IPS DF 4.7 (cell line): ENCODE data around the gene VWC2.

Experiments
- DNase-seq: peaks from one replicate; pipeline ENCODE4 v3.0.0-alpha.2; 2013; ENCODE audit warnings: low spot score; ENCODE audit errors: extremely low read depth

VWC2 gene

GRCh38 chr7:49773218-49773935 is at the start of gene VWC2:
Gene VWC2, plus strand, starts transcription at chr7:49773638. Its CDS starts 1,798 bp downstream, at chr7:49775436.
- DNase-seq = no peak

GRCh38 chr7:49724071-49724470 is 49.4 kb upstream of the VWC2 start:
- DNase-seq = no peak

GRCh38 chr7:49731836-49732235 is 41.6 kb upstream of the VWC2 start:
- no peak for DNase-seq

GRCh38 chr7:49762666-49763065 is 10.8 kb upstream of the VWC2 start:
- no peak for DNase-seq

GRCh38 chr7:49763791-49764190 is 9.6 kb upstream of the VWC2 start:
- no peak for DNase-seq

- DNase-seq = no peak
Observed at GRCh38 chr7:49766966-49767365, 6.5 kb upstream of the VWC2 start.

- DNase-seq = no peak
Observed at GRCh38 chr7:49767719-49768118, 5.7 kb upstream of the VWC2 start.

- DNase-seq = no peak
Observed at GRCh38 chr7:49768254-49768653, 5.2 kb upstream of the VWC2 start.

GRCh38 chr7:49768835-49769234 is 4.6 kb upstream of the VWC2 start:
- no peak for DNase-seq

- no peak for DNase-seq
Observed at GRCh38 chr7:49769285-49769857, 4.1 kb upstream of the VWC2 start.

GRCh38 chr7:49770838-49771237 is 2.6 kb upstream of the VWC2 start:
- DNase-seq = no peak

GRCh38 chr7:49771427-49772176 is 1.8 kb upstream of the VWC2 start:
- no peak for DNase-seq

- no peak for DNase-seq
Observed at GRCh38 chr7:49772916-49773217, 571 bp upstream of the VWC2 start.

GRCh38 chr7:49773936-49774458 is 559 bp downstream of the VWC2 start:
- DNase-seq = no peak

- no peak for DNase-seq
Observed at GRCh38 chr7:49774459-49775064, 1.1 kb downstream of the VWC2 start.

GRCh38 chr7:49775065-49775948 is 1.9 kb downstream of the VWC2 start:
- no peak for DNase-seq

GRCh38 chr7:49775949-49776443 is 2.6 kb downstream of the VWC2 start:
- DNase-seq = no peak

GRCh38 chr7:49776994-49777393 is 3.6 kb downstream of the VWC2 start:
- peak; percentile 41 for DNase-seq

GRCh38 chr7:49778731-49779270 is 5.4 kb downstream of the VWC2 start:
- DNase-seq = no peak

- DNase-seq = no peak
Observed at GRCh38 chr7:49780953-49781352, 7.5 kb downstream of the VWC2 start.

GRCh38 chr7:49781996-49782395 is 8.6 kb downstream of the VWC2 start:
- DNase-seq = no peak
